ENCODE measurements around the gene CEP295NL. TPM values are rescaled to one million over a fixed set of nuclear protein-coding genes. Genes with fewer than 3 reads are reported as not detected.

The CEP295NL gene
- total and polyA plus RNA-seq, 5 donors: 0.57 to 1.3 (median 0.92) TPM

DNA sequence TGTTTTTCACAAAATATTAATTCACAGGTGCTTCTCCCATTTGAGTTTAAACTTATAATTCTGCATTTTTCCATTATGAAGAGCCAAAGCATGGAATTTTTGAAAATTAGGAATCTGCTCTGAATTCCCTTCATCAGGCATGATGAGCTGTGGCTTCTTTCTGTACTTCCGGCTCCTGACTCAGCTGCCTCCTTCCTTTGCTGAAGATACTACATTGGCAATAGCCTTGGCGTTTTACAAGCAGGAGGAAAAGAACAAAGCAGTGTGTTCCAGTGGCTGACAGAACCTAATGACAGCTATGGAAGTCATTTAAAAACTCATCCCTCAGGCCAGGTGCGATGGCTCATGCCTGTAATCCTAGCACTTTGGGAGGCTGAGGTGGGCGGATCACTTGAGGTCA, 44.0 kb downstream of the CEP295NL start:
- ATAC-seq (no peak), DNase-seq (no peak)
- intact Hi-C loops (cut with DNase I): no loop called here
- Histone ChIP-seq H3K4me3 (ENCODE audit: low read length) (no peak overlapping the region), H3K27me3 (ENCODE audit: control insufficient read depth, insufficient read depth) (no peaks in the 10 kb centered on the region), H3K27ac (ENCODE audit: low read length) (no peak overlapping the region), H3K4me1 (ENCODE audit: control insufficient read depth, insufficient read depth, low read length) (no peaks in the 10 kb centered on the region), H3K9me3 (ENCODE audit: control insufficient read depth, low read length) (no peaks in the 10 kb centered on the region)
- 87% methylated on average over 4 of the region's 4 CpGs for WGBS

GRCh38 chr17:78857266-78857665, 45.7 kb downstream of the CEP295NL start:
- intact Hi-C loops (cut with DNase I): no loop called here
- Histone ChIP-seq H3K4me1 (ENCODE audit: control insufficient read depth, insufficient read depth, low read length) (no peaks in the 10 kb centered on the region), H3K27ac (ENCODE audit: low read length) (no peak overlapping the region), H3K27me3 (ENCODE audit: control insufficient read depth, insufficient read depth) (no peaks in the 10 kb centered on the region), H3K9me3 (ENCODE audit: control insufficient read depth, low read length) (no peaks in the 10 kb centered on the region), H3K4me3 (ENCODE audit: low read length) (no peak overlapping the region)
- no peak for DNase-seq
- no peak for ATAC-seq
- WGBS: 95% methylated on average over 14 of the region's 14 CpGs

- DNase-seq: peak in 1 of 3 donors; percentile 66
- peak in 1 of 2 donors; percentile 19 for ATAC-seq
- intact Hi-C loops (cut with DNase I): no loop called here
- H3K4me1 ChIP-seq (ENCODE audit: control insufficient read depth, insufficient read depth, low read length): no peaks in the 10 kb centered on the region
- H3K27me3 ChIP-seq (ENCODE audit: control insufficient read depth, insufficient read depth): no peaks in the 10 kb centered on the region
- WGBS: 93% methylated on average over 25 of the region's 25 CpGs
- H3K4me3 ChIP-seq (ENCODE audit: low read length): no peak overlapping the region
- no peaks in the 10 kb centered on the region for H3K9me3 ChIP-seq (ENCODE audit: control insufficient read depth, low read length)
- no peak overlapping the region for H3K27ac ChIP-seq (ENCODE audit: low read length)
Observed at GRCh38 chr17:78855561-78856165, 47.3 kb downstream of the CEP295NL start.

DNA sequence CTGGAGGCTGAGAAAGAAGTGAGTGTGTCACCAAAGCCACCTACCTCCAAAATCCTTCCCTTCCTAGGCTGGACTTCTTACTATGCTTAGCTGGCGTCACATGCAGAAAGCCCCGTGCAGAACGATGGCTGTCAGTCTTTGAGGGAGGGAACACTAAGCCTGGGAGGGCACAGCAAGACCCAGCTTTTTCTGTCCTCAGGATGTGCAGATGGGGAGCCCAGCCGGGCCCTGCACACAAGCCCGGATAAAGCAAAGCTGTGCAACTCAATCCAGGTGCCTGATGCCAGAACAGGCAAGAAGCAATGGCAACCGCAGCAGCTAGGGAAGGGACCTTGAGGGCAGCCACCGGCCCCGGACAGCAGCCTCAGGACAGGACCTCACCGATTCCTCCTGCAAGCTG, 48.5 kb downstream of the CEP295NL start:
- ATAC-seq (no peak), DNase-seq (no peak)

GRCh38 chr17:78853926-78854394, 49.0 kb downstream of the CEP295NL start:
- H3K4me3 ChIP-seq (ENCODE audit: low read length): no peak overlapping the region
- no peak overlapping the region for H3K27ac ChIP-seq (ENCODE audit: low read length)
- H3K4me1 ChIP-seq (ENCODE audit: control insufficient read depth, insufficient read depth, low read length): no peaks in the 10 kb centered on the region
- no peaks in the 10 kb centered on the region for H3K27me3 ChIP-seq (ENCODE audit: control insufficient read depth, insufficient read depth)
- intact Hi-C loops (cut with DNase I): no loop called here
- no peak for DNase-seq
- WGBS: 76% methylated on average over 11 of the region's 11 CpGs
- no peak for ATAC-seq
- no peaks in the 10 kb centered on the region for H3K9me3 ChIP-seq (ENCODE audit: control insufficient read depth, low read length)

More for the DNA sequence above, 48.5 kb downstream of the CEP295NL start:
- H3K4me1 ChIP-seq (ENCODE audit: control insufficient read depth, insufficient read depth, low read length): no peaks in the 10 kb centered on the region
- no peaks in the 10 kb centered on the region for H3K9me3 ChIP-seq (ENCODE audit: control insufficient read depth, low read length)
- 77% methylated on average over 9 of the region's 9 CpGs for WGBS
- no peak overlapping the region for H3K27ac ChIP-seq (ENCODE audit: low read length)
- H3K4me3 ChIP-seq (ENCODE audit: low read length): no peak overlapping the region
- H3K27me3 ChIP-seq (ENCODE audit: control insufficient read depth, insufficient read depth): no peaks in the 10 kb centered on the region
- intact Hi-C loops (cut with DNase I): no loop called here

- Histone ChIP-seq H3K9me3 (ENCODE audit: control insufficient read depth, low read length) (no peaks in the 10 kb centered on the region), H3K27me3 (ENCODE audit: control insufficient read depth, insufficient read depth) (no peaks in the 10 kb centered on the region), H3K4me1 (ENCODE audit: control insufficient read depth, insufficient read depth, low read length) (no peaks in the 10 kb centered on the region), H3K27ac (ENCODE audit: low read length) (no peak overlapping the region), H3K4me3 (ENCODE audit: low read length) (no peak overlapping the region)
- ATAC-seq: peak in 1 of 2 donors; percentile 40
- WGBS: 72% methylated on average over 16 of the region's 16 CpGs
- intact Hi-C loops (cut with DNase I): no loop called here
- peak in 1 of 3 donors; percentile 63 for DNase-seq
Observed at GRCh38 chr17:78852709-78853121, 50.3 kb downstream of the CEP295NL start.

GRCh38 chr17:78849026-78849425, 54.0 kb downstream of the CEP295NL start:
- Histone ChIP-seq H3K4me3 (ENCODE audit: low read length) (no peak overlapping the region), H3K4me1 (ENCODE audit: control insufficient read depth, insufficient read depth, low read length) (no peaks in the 10 kb centered on the region), H3K27me3 (ENCODE audit: control insufficient read depth, insufficient read depth) (no peaks in the 10 kb centered on the region), H3K27ac (ENCODE audit: low read length) (no peak overlapping the region), H3K9me3 (ENCODE audit: control insufficient read depth, low read length) (no peaks in the 10 kb centered on the region)
- WGBS: 93% methylated on average over 5 of the region's 5 CpGs
- ATAC-seq (no peak), DNase-seq (no peak)
- intact Hi-C loops (cut with DNase I): no loop called here

- 90% methylated on average over 3 of the region's 3 CpGs for WGBS
- intact Hi-C loops (cut with DNase I): no loop called here
- H3K9me3 ChIP-seq (ENCODE audit: control insufficient read depth, low read length): no peaks in the 10 kb centered on the region
- no peaks in the 10 kb centered on the region for H3K4me1 ChIP-seq (ENCODE audit: control insufficient read depth, insufficient read depth, low read length)
- no peak overlapping the region for H3K4me3 ChIP-seq (ENCODE audit: low read length)
- no peak for DNase-seq
- ATAC-seq: no peak
- no peak overlapping the region for H3K27ac ChIP-seq (ENCODE audit: low read length)
- H3K27me3 ChIP-seq (ENCODE audit: control insufficient read depth, insufficient read depth): no peaks in the 10 kb centered on the region
Observed at GRCh38 chr17:78847052-78847451, 55.9 kb downstream of the CEP295NL start.

DNA sequence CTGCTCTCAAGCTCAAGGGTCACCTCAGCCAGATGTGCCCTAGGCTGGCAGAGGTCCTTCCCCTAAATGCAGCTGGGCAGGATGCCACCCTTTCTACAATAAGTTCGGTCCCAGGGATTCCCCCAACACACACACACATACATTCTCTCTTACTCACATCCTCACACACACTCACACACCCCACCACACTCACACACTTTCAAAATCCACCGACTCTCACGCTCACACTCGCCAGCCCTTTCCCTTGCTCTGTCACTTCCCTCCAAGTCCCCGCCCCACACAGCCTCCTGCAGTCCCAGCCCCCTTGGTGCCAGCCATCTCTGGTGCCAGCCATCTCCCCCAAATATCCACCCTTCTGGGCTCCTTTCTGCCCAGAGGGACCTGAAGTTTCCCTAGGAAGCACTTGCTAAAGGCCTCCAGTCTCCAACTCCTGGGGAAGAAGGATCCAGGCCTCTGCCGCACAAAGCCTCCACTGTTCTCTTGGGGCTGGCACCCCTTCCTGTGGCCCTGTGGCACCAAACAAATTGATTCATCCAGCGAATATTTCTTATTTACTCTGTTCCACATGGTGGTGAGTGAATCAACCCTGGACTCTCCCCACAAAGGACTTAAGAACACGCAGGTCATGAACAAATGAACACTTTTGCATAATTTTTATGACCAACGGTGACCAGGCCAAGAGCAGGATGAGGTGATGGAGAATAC, 58.5 kb downstream of the CEP295NL start:
- no peaks in the 10 kb centered on the region for H3K27me3 ChIP-seq (ENCODE audit: control insufficient read depth, insufficient read depth)
- H3K9me3 ChIP-seq (ENCODE audit: control insufficient read depth, low read length): no peaks in the 10 kb centered on the region
- 72% methylated on average over 9 of the region's 9 CpGs for WGBS
- DNase-seq (no peak), ATAC-seq (no peak)
- no peak overlapping the region for H3K4me3 ChIP-seq (ENCODE audit: low read length)
- intact Hi-C loops (cut with DNase I): no loop called here
- no peaks in the 10 kb centered on the region for H3K4me1 ChIP-seq (ENCODE audit: control insufficient read depth, insufficient read depth, low read length)
- H3K27ac ChIP-seq (ENCODE audit: low read length): no peak overlapping the region

- ATAC-seq: no peak
Observed at GRCh38 chr17:78842881-78843565, 60.0 kb downstream of the CEP295NL start.

More at GRCh38 chr17:78842881-78843565, 60.0 kb downstream of the CEP295NL start:
- peak in 1 of 3 donors; percentile 15 for DNase-seq
- intact Hi-C loops (cut with DNase I): no loop called here
- Histone ChIP-seq H3K27ac (ENCODE audit: low read length) (no peak overlapping the region), H3K4me3 (ENCODE audit: low read length) (no peak overlapping the region), H3K4me1 (ENCODE audit: control insufficient read depth, insufficient read depth, low read length) (peaks cover 2% of the 10 kb centered on the region), H3K9me3 (ENCODE audit: control insufficient read depth, low read length) (no peaks in the 10 kb centered on the region), H3K27me3 (ENCODE audit: control insufficient read depth, insufficient read depth) (no peaks in the 10 kb centered on the region)
- 64% methylated on average over 10 of the region's 10 CpGs for WGBS

All from right cardiac atrium (tissue), 5 donors.